B cell (primary cell): Measurements from ENCODE around the gene SRC. TPM values are rescaled to one million over a fixed set of nuclear protein-coding genes. Genes with fewer than 3 reads are reported as not detected.

ENCODE experiments used
- ATAC-seq: fragments of 200-7000 bp; cut with Tn5 transposase; one replicate; pipeline ENCODE4 v1.10.0; 2021; ENCODE audit warnings: low read depth, mild to moderate bottlenecking, moderate number of reproducible peaks, moderate library complexity
- CTCF ChIA-PET: fragments of 350-600 bp; sonication (Branson Sonifier 250); formaldehyde crosslinking; loops from one replicate; lab custom pipeline; 2021; ENCODE audit warnings: antibody characterized with exemption, inconsistent platforms; lab: Charles Lee
- POLR2A ChIA-PET: fragments of 350-600 bp; sonication (Branson Sonifier 250); formaldehyde crosslinking; loops from one replicate; lab custom pipeline; 2021; ENCODE audit warnings: antibody characterized with exemption; lab: Charles Lee
- DNase-seq: peaks from one replicate; pipeline ENCODE4 v3.0.0; 2013
- H2AFZ ChIP-seq: 2 replicates; pipeline ENCODE4 v1.6.1; 2012; ENCODE audit warnings: mild to moderate bottlenecking, low read depth, low read length; ENCODE audit not compliant: insufficient read depth, poor library complexity, severe bottlenecking
- H3K27ac ChIP-seq, 2 donors: 1 replicate in 1 of 2; 2 replicates in 1 of 2; pipeline ENCODE4 v1.5.1; 2012 to 2013; ENCODE audit warnings: low read length in 2 of 2, mild to moderate bottlenecking in 2 of 2, moderate library complexity in 1 of 2
- H3K27me3 ChIP-seq, 4 experiments: fragments of 200-600 bp in 1 of 4; sonication (generic) in 1 of 4; replicated peaks in 1 of 4; 1 replicate in 2 of 4; 2 replicates in 2 of 4; pipeline versions ENCODE4 v1.6.1 to v1.7.0; 2013 to 2016; ENCODE audit warnings: low read length in 3 of 4, mild to moderate bottlenecking in 2 of 4, mixed read lengths in 1 of 4, moderate library complexity in 1 of 4; ENCODE audit not compliant: insufficient read depth in 4 of 4, control insufficient read depth in 3 of 4; ENCODE audit errors: control extremely low read depth in 1 of 4
- H3K36me3 ChIP-seq, 2 experiments: replicated peaks in 1 of 2; 1 replicate in 1 of 2; 2 replicates in 1 of 2; pipeline versions ENCODE4 v1.6.1 to v1.7.1; 2013; ENCODE audit warnings: low read length in 1 of 2; ENCODE audit not compliant: insufficient read depth in 2 of 2, control insufficient read depth in 1 of 2; ENCODE audit errors: control extremely low read depth in 1 of 2, extremely low read depth in 1 of 2
- H3K4me1 ChIP-seq, 2 donors: fragments of 200-600 bp in 1 of 2; sonication (generic) in 1 of 2; 1 replicate in 1 of 2; 2 replicates in 1 of 2; pipeline versions ENCODE4 v1.5.1 to v1.6.1; 2013 to 2017; ENCODE audit warnings: low read length in 2 of 2; ENCODE audit not compliant: control insufficient read depth in 2 of 2, insufficient read depth in 2 of 2
- H3K4me2 ChIP-seq: replicated peaks from 2 replicates; pipeline ENCODE3; 2012; ENCODE audit warnings: mild to moderate bottlenecking, low read depth, low read length; ENCODE audit not compliant: poor library complexity, severe bottlenecking
- H3K4me3 ChIP-seq, 5 experiments: fragments of 200-600 bp in 1 of 5; sonication (generic) in 1 of 5; 1 replicate in 3 of 5; 2 replicates in 2 of 5; pipeline versions ENCODE4 v1.5.1 to v1.7.0; 2011 to 2016; ENCODE audit warnings: low read length in 4 of 5, mild to moderate bottlenecking in 4 of 5, low read depth in 2 of 5, control low read depth in 1 of 5, moderate library complexity in 1 of 5; ENCODE audit not compliant: insufficient read depth in 1 of 5; ENCODE audit errors: control extremely low read depth in 1 of 5, extremely low read depth in 1 of 5
- H3K79me2 ChIP-seq: fragments of 200-600 bp; sonication (generic); one replicate; pipeline ENCODE4 v1.6.0; 2016; ENCODE audit warnings: low read length; ENCODE audit not compliant: control insufficient read depth, insufficient read depth
- H3K9ac ChIP-seq: fragments of 200-600 bp; sonication (generic); 2 replicates; pipeline ENCODE4 v1.6.1; 2017; ENCODE audit warnings: mild to moderate bottlenecking, low read length, moderate library complexity
- H3K9me3 ChIP-seq, 3 donors: one replicate each; pipeline versions ENCODE4 v1.6.1 to v1.7.1; 2013; ENCODE audit warnings: low read length in 2 of 3; ENCODE audit not compliant: control insufficient read depth in 2 of 3, insufficient read depth in 1 of 3; ENCODE audit errors: control extremely low read depth in 1 of 3
- H4K20me1 ChIP-seq: 2 replicates; pipeline ENCODE4 v1.6.0; 2012; ENCODE audit warnings: mild to moderate bottlenecking, low read length; ENCODE audit not compliant: insufficient read depth, control insufficient read depth, poor library complexity, severe bottlenecking
- H3K27ac Mint-ChIP-seq: one replicate; pipeline ENCODE4 v1.8.0; 2021; ENCODE audit warnings: mixed read lengths
- H3K27me3 Mint-ChIP-seq: one replicate; pipeline ENCODE4 v1.8.0; 2021; ENCODE audit warnings: mixed read lengths
- H3K4me1 Mint-ChIP-seq: one replicate; pipeline ENCODE4 v1.8.0; 2021; ENCODE audit warnings: mixed read lengths
- H3K4me3 Mint-ChIP-seq: one replicate; pipeline ENCODE4 v1.8.0; 2021; ENCODE audit warnings: mixed read lengths
- H3K9me3 Mint-ChIP-seq: one replicate; pipeline ENCODE4 v1.8.0; 2022; ENCODE audit warnings: mixed read lengths; ENCODE audit not compliant: insufficient read depth
- EZH2 ChIP-seq: IDR thresholded peaks from 2 replicates; pipeline ENCODE4 v1.6.1; 2012; ENCODE audit warnings: borderline replicate concordance, low read depth, mild to moderate bottlenecking, moderate library complexity, low read length; ENCODE audit not compliant: insufficient read depth, poor library complexity, severe bottlenecking
- WGBS: methylation state at CpG from one replicate; pipeline ENCODE4 v1.1.5; 2013; ENCODE audit warnings: missing lambda C conversion rate; ENCODE audit not compliant: insufficient coverage; 5-methylcytosine and 5-hydroxymethylcytosine counted together
- intact Hi-C: fragments of 100-400 bp; cut with micrococcal nuclease; formaldehyde crosslinking; loops from one replicate; pipeline ENCODE4 v1.10.0; 2022
- polyA plus RNA-seq: library from polyadenylated mRNA; depleted of rRNA; stranded (reverse); fragments of >200 nt; gene quantifications from 2 replicates; pipeline ENCODE4 v1.2.3, GENCODE V29; 2012
- total RNA-seq, 2 donors: library from RNA; stranded (reverse); fragments of 120-200 nt in 1 of 2; gene quantifications; 1 replicate in 1 of 2; 2 replicates in 1 of 2; pipeline versions ENCODE4 v1.2.3 to v1.2.4, GENCODE V29; 2013 to 2022
- TF ChIP-seq, protein P1 (sequence below): fragments of 200-600 bp; IDR thresholded peaks from one replicate; pipeline ENCODE4 v1.8.0; 2022; ENCODE audit warnings: antibody characterized with exemption, mild to moderate bottlenecking

The SRC gene
- total and polyA plus RNA-seq, 2 donors (not counting 1 experiment from before 2014, with no cell fraction given): 6.5 to 16.8 TPM

DNA sequence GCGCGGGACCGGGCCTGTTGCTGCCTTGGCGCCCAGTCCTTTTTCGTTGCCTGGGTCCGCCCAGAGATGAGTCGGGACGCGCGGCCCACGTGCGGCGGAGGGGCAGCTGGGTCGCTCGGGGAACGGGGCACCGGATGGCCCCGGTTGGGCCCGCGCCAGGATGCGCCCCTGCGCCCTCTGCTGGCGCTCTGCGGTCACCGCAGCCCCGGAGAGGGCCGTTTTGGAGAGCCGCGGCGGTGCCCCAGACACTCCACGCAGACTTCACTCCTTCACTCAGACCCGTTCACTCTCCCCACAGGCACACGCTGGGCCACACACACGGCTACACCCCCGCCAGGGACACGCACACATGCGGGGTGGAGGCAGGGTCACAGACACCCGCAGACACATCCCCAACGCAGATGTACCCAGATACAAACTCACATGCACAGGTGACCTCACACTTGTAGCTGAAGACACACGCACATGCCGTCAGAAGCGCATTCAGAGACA, 38.8 kb downstream of the SRC start:
- intact Hi-C loops: loop anchor here (1.0 to 5.0 kb wide), 7 partner anchors 47 to 190 kb away; no protein-coding TSS in a partner anchor
- H3K4me3 Mint-ChIP-seq: peak overlapping the region; percentile 92
- peak overlapping the region; percentile 96 for H3K4me2 ChIP-seq
- peaks cover 10 to 42% of the 10 kb centered on the region in 2 donors for H3K4me1 ChIP-seq
- H2AFZ ChIP-seq: peak overlapping the region; percentile 91
- peak overlapping the region in 4 of 5 experiments; percentile 49 to 65 (median 57) for H3K4me3 ChIP-seq
- peaks cover 39% of the 10 kb centered on the region for H3K4me1 Mint-ChIP-seq
- WGBS: 6% methylated on average over 40 of the region's 42 CpGs
- H3K9me3 Mint-ChIP-seq: no peaks in the 10 kb centered on the region
- CTCF ChIA-PET: interaction anchor here (0.6 to 6.0 kb wide), 32 partner anchors 9 to 647 kb away, joined by 3 to 67 read pairs (median 4); partner anchors contain the start of gene MANBAL
- peak overlapping the region; percentile 70 for H3K9ac ChIP-seq
- POLR2A ChIA-PET: interaction anchor here (0.7 to 1.3 kb wide), 3 partner anchors 95 to 150 kb away, joined by 3 to 7 read pairs (median 3); partner anchors contain the start of gene MANBAL
- no peaks in the 10 kb centered on the region for H3K27me3 Mint-ChIP-seq
- DNase-seq: peak; percentile 85
- no peaks in the 10 kb centered on the region for H3K27me3 ChIP-seq
- no peaks in the 10 kb centered on the region for H3K36me3 ChIP-seq
- ATAC-seq: peak; percentile 71
- no peaks in the 10 kb centered on the region for H3K79me2 ChIP-seq
- peak overlapping the region in 1 of 2 donors; percentile 59 for H3K27ac ChIP-seq
- no peak for TF ChIP-seq EZH2
- TF ChIP-seq, protein P1, sequence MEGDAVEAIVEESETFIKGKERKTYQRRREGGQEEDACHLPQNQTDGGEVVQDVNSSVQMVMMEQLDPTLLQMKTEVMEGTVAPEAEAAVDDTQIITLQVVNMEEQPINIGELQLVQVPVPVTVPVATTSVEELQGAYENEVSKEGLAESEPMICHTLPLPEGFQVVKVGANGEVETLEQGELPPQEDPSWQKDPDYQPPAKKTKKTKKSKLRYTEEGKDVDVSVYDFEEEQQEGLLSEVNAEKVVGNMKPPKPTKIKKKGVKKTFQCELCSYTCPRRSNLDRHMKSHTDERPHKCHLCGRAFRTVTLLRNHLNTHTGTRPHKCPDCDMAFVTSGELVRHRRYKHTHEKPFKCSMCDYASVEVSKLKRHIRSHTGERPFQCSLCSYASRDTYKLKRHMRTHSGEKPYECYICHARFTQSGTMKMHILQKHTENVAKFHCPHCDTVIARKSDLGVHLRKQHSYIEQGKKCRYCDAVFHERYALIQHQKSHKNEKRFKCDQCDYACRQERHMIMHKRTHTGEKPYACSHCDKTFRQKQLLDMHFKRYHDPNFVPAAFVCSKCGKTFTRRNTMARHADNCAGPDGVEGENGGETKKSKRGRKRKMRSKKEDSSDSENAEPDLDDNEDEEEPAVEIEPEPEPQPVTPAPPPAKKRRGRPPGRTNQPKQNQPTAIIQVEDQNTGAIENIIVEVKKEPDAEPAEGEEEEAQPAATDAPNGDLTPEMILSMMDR: peak; percentile 90
- H3K27ac Mint-ChIP-seq: peak overlapping the region; percentile 90
- no peaks in the 10 kb centered on the region for H4K20me1 ChIP-seq
- no peaks in the 10 kb centered on the region for H3K9me3 ChIP-seq

DNA sequence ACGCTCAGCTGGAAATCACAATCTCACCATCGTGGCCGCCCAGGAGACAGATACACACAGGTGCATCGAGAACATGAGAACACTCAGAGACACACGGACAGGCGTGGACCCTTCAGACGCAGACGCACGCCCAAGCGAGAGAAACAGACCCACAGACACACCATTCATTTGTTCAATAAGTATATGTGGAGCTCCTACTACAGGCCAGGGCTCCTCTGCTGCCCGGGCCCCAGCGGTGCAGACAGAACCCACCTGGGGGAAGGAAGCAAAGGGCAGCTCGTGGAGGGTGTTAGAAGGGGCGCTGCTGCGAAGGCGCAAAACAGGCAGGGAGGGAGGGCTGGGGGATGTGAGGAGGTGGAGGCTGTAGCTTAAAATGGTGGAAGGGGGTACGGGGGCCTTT, 39.2 kb downstream of the SRC start:
- Histone ChIP-seq H3K4me1 (peaks cover 10 to 42% of the 10 kb centered on the region in 2 donors), H3K27me3 (no peaks in the 10 kb centered on the region), H3K4me2 (peak overlapping the region; percentile 96), H3K9me3 (no peaks in the 10 kb centered on the region), H3K36me3 (no peaks in the 10 kb centered on the region), H4K20me1 (no peaks in the 10 kb centered on the region), H3K27ac (no peak overlapping the region), H3K79me2 (no peaks in the 10 kb centered on the region), H2AFZ (peak overlapping the region; percentile 91), H3K9ac (peak overlapping the region; percentile 70), H3K4me3 (no peak overlapping the region)
- H3K27ac Mint-ChIP-seq: peak overlapping the region; percentile 90
- whole genome bisulfite sequencing: 91% methylated on average over 12 of the region's 17 CpGs
- TF ChIP-seq, protein P1: no peak
- no peak for TF ChIP-seq EZH2
- ChIA-PET POLR2A (interaction anchor here (0.7 to 1.3 kb wide), 3 partner anchors 96 to 149 kb away, joined by 3 to 7 read pairs (median 3); partner anchors contain the start of gene MANBAL), CTCF (interaction anchor here (0.6 to 6.0 kb wide), 25 partner anchors 9 to 648 kb away, joined by 3 to 67 read pairs (median 5); partner anchors contain the start of gene MANBAL)
- ATAC-seq (no peak), DNase-seq (no peak)
- intact Hi-C loops: loop anchor here (2.0 kb wide), 2 partner anchors 182 to 190 kb away; no protein-coding TSS in a partner anchor
- H3K27me3 Mint-ChIP-seq: no peaks in the 10 kb centered on the region
- peaks cover 38% of the 10 kb centered on the region for H3K4me1 Mint-ChIP-seq
- H3K4me3 Mint-ChIP-seq: peak overlapping the region; percentile 92
- H3K9me3 Mint-ChIP-seq: no peaks in the 10 kb centered on the region
